ENCODE results near the gene PLXNB1. TPM values are rescaled to one million over a fixed set of nuclear protein-coding genes. Genes with fewer than 3 reads are reported as not detected.

The PLXNB1 gene
- total and polyA plus RNA-seq, 2 of the 13 experiments (the other 11 are each of a cell fraction or from before 2014, with no cell fraction given), result 86.0 to 143 TPM

DNA sequence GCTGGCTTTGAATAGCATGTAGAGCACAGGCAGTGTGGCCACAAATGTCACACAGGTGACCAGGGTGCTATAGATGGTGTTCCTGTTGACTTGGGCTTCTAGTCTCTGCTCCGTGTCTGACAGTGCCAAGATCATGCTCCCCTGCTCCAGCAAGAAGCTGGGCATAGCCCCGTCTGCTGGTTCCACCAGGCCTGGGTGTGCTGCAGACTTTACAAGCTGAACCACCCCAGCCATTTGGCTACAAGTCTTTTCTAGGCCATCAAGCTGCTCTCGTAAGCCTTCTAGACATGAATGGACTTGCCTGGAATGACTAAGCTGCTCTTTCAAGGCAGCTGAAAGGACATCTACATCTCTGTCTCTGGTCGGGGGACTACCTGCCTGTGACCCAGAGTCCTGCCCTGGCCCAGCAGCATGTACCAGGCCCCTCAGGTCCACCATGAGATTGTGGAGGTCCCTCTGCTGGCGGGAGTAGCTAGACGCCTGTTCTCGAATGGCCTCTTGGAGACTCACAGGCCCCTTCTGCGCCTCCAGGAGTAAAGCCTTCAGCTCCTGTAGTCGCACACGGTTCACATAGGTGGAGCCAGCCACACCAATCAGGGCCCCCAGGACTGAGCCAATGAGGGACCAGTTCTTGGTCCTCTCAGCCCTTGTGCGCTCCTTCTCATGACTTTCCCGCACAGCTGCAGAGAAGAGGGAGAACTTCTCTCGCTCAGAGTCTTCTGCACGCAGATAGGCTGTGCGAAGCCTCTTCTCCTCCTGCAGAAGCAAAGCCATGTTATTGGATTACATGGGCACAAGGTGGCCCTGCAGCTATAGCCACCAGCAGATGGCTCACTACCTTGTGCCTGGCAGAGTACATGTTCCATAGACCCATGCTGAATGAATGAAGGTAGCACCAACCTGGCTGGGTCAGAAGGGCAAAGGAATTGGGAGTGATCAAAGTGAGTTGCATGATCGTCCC is 2.8 kb upstream of the PLXNB1 start (continued):
- TF ChIP-seq, protein P1, sequence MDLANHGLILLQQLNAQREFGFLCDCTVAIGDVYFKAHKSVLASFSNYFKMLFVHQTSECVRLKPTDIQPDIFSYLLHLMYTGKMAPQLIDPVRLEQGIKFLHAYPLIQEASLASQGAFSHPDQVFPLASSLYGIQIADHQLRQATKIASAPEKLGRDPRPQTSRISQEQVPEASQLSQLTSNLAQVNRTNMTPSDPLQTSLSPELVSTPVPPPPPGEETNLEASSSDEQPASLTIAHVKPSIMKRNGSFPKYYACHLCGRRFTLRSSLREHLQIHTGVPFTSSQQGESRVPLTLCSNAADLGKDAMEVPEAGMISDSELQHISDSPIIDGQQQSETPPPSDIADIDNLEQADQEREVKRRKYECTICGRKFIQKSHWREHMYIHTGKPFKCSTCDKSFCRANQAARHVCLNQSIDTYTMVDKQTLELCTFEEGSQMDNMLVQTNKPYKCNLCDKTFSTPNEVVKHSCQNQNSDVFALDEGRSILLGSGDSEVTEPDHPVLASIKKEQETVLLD (CRISPR knock-in tag; IDR thresholded peaks at IDR 0.05; ENCODE audit: low read depth), result no peak
- TF ChIP-seq RXRB (CRISPR knock-in tag; IDR thresholded peaks at IDR 0.05; ENCODE audit: borderline replicate concordance) (no peak), EEA1 (CRISPR knock-in tag; IDR thresholded peaks at IDR 0.05; ENCODE audit: borderline replicate concordance) (0 out of 2 replicates have a peak, but pooled peaks have one; percentile 26), ZNF24 (IDR thresholded peaks at IDR 0.05) (no peak), ZNF570 (CRISPR knock-in tag; IDR thresholded peaks at IDR 0.05; ENCODE audit: borderline replicate concordance) (no peak), ZMYM3 (CRISPR knock-in tag; IDR thresholded peaks at IDR 0.05) (peak; percentile 63), ZNF331 (CRISPR knock-in tag; IDR thresholded peaks at IDR 0.05) (no peak), ARNTL (CRISPR knock-in tag; IDR thresholded peaks at IDR 0.05) (no peak), GATAD2A (CRISPR knock-in tag; IDR thresholded peaks at IDR 0.05) (no peak), IRF2 (CRISPR knock-in tag; IDR thresholded peaks at IDR 0.05) (no peak), ZBTB7A (CRISPR knock-in tag; IDR thresholded peaks at IDR 0.05) (0 out of 2 replicates have a peak, but pooled peaks have one; percentile 25), TRIM24 (CRISPR knock-in tag; IDR thresholded peaks at IDR 0.05) (no peak), ZFP1 (CRISPR knock-in tag; IDR thresholded peaks at IDR 0.05) (no peak), ZFX (CRISPR knock-in tag; IDR thresholded peaks at IDR 0.05; ENCODE audit: low read depth) (0 out of 2 replicates have a peak, but pooled peaks have one; percentile 4), NR3C1 (CRISPR knock-in tag; IDR thresholded peaks at IDR 0.05) (no peak)
- TF ChIP-seq, protein P2, sequence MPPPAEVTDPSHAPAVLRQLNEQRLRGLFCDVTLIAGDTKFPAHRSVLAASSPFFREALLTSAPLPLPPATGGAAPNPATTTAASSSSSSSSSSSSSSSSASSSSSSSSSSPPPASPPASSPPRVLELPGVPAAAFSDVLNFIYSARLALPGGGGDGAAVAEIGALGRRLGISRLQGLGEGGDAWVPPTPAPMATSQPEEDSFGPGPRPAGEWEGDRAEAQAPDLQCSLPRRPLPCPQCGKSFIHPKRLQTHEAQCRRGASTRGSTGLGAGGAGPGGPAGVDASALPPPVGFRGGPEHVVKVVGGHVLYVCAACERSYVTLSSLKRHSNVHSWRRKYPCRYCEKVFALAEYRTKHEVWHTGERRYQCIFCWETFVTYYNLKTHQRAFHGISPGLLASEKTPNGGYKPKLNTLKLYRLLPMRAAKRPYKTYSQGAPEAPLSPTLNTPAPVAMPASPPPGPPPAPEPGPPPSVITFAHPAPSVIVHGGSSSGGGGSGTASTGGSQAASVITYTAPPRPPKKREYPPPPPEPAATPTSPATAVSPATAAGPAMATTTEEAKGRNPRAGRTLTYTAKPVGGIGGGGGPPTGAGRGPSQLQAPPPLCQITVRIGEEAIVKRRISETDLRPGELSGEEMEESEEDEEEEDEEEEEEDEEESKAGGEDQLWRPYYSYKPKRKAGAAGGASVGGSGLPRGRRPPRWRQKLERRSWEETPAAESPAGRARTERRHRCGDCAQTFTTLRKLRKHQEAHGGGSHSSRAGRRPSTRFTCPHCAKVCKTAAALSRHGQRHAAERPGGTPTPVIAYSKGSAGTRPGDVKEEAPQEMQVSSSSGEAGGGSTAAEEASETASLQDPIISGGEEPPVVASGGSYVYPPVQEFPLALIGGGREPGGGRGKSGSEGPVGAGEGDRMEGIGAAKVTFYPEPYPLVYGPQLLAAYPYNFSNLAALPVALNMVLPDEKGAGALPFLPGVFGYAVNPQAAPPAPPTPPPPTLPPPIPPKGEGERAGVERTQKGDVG (CRISPR knock-in tag; IDR thresholded peaks at IDR 0.05; ENCODE audit: borderline replicate concordance), result 0 out of 2 replicates have a peak, but pooled peaks have one; percentile 56
- TF ChIP-seq, protein P3, sequence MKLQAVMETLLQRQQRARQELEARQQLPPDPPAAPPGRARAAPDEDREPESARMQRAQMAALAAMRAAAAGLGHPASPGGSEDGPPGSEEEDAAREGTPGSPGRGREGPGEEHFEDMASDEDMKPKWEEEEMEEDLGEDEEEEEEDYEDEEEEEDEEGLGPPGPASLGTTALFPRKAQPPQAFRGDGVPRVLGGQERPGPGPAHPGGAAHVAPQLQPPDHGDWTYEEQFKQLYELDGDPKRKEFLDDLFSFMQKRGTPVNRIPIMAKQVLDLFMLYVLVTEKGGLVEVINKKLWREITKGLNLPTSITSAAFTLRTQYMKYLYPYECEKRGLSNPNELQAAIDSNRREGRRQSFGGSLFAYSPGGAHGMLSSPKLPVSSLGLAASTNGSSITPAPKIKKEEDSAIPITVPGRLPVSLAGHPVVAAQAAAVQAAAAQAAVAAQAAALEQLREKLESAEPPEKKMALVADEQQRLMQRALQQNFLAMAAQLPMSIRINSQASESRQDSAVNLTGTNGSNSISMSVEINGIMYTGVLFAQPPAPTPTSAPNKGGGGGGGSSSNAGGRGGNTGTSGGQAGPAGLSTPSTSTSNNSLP (IDR thresholded peaks at IDR 0.05; ENCODE audit: low read depth, low read length), result no peak

All from HepG2 (cell line).